HEK293 (cell line): ENCODE measurements around the gene SURF1.

Source experiments
- CTCF ChIP-seq: fragments of 450-650 bp; formaldehyde crosslinking; IDR thresholded peaks from 2 replicates; pipeline ENCODE4 v1.5.1; 2016; ENCODE audit warnings: missing biosample characterization, missing genetic modification characterization
- ZNF214 ChIP-seq: fragments of 450-650 bp; formaldehyde crosslinking; IDR thresholded peaks from 2 replicates; pipeline ENCODE4 v1.5.1; 2017; ENCODE audit warnings: missing biosample characterization, mild to moderate bottlenecking, missing genetic modification characterization, borderline replicate concordance

DNA sequence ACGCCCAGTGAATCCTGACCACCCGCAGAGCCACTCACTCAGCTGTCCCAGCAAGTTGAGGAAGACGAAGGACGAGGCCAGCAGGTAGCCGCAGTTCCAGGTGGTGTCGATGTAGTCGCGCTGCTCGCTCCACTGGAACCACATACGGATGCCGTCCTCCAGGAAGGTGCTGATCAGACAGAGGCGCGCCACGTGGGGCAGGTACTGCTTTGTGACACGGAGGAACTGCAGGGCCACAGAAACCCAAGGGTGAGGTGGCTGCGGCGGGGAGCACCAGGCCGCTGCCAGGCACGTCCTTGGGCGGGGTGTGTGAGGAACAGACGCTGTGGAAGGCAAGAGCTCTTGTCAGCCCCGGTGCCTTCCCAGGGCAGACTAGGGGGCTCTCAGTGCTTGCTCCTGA lies 10.9 kb upstream of the SURF1 start:
- TF ChIP-seq CTCF (tag by site-specific recombination) (no peak), ZNF214 (no peak)
